NCI-H146 treated with DMSO at 0.1 percent for 48 hours (cell line): Measurements from ENCODE around the gene HES7.

ENCODE experiments used
- DNase-seq: peaks from one replicate; lab custom pipeline; 2025; ENCODE audit not compliant: unreplicated experiment; lab: John Stamatoyannopoulos, UW

Gene HES7

DNA sequence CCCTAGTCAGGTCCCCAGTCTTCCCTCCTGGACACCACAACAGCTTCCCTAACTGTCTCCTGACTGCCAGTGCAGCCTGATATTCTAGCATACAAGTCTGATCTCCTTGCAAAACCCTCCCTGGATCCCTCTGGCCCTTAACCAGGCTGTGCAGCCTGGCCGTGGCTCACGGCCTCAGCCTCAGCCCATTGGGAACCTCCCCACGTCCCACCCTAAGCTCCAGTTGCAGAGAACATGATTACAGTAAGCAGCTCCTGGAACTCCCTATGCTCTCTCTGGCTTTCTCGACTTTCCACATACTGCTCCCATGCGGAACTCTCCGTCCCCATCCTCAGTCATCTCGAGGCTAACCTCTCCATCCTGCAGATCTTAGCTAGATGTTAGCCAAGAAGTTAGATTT lies 49.4 kb downstream of the HES7 start:
- no peak for DNase-seq

DNA sequence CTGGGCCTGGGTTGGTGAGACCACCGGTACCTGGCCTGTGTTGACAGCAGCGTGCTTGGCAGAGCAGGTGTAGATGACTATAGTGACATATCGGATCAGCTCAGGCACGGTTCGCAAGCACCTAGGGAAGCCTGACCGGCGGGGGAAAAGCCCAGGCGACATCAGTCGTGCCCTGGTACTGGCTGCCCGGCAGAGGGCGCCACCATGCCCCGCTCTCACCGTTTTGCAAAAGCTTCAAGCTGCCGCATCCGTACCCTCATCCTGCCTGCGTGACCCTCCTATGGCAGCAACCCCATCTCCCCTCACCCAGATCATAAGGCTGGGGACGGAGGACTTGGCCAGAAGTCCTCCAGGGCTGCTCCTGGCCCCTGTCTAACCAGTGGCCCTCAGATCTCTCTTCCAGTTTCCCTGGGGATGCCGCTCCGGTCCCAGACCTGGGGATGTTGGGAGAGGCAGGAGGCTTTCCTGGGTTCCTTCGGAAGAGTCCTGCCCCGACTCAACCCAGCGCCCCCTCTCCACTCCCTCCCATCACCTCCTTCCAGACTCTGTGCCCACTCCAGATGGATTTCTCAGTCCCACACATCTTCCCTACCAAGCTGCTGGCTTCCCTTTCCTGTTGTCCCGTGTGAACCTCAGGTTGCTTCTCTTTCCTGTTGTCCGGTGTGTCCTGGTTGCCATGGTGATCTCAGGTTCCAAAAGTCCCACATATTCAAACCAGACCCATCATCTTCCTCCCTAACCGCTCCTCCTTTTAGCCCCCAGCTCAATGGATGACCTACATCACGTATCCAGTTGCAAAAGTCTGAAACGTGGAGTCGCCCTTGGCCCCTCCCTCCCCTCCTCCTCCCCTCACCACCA lies 50.0 kb downstream of the HES7 start:
- DNase-seq = no peak

DNA sequence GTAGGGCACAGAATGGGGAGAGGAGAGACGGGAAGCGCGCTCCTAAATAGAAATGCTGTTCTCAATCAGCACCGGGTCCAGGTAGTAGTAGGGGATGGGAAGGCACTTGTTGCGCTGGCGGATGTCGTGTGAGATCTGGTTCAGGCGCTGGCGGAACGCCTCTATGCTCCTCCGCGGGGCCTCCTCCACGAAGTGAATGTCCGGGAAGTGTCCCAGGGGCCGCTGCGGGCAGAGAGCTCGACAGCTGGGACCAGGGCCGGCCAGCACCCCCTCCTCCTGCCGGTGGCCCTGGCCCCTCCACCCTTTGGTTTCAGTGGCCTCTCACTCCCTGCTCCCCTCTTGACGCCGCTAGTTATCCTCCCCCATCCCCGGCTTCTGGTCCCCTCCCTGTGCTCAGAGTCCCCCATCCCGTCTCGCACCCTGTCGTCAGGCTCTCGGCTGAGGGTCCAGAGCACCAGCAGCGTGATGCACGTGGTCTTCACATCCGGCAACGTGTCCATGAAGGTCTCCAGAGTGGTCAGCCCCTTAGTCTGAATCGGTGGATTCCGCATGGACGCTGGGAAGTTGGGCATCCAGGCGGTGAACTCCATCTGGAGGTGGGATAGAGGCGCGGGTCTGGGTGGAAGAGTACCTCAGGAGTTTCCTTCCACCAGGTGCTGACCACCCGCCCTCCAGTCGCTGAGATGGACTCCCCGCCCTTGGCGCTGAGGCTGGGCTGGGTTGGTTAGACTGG lies 51.0 kb downstream of the HES7 start:
- no peak for DNase-seq

DNA sequence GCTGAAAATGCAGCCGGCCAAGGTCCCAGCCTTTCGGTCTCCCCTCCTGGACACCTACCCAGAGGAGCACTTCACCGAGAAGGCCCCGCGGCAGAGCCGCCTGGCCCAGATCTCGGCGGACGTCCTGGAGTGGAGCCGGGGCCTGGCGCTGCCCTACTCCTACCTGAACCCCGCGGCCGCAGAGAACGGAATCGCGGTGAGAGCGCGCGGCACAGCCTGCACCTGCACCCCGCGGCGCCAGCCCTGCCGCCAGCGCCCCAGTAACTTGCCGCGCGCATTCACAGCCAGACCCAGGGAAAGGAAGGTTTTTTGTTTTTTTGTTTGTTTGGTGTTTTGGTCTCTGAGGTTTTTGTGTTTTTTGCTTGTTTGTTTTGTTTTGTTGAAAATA lies 51.6 kb downstream of the HES7 start:
- DNase-seq = no peak

DNA sequence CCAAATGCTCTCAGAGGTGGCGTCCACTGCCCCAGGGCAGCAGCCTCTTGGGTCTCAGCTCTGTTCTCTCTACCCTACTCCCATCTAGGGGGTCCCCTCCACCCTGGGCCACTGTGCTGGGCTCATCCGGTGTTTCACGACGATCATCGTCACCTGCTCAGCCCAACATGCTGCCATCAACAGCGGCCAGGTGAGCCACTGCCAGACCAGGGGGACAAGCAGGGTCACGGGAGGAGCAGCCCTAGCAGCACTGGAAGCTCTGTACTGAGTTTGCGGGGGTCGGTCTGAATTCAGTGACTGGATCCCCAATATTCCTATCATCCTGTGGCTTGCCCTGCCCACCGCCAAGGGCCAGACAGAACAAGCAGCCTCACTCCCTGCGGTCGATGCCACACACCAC lies 52.4 kb downstream of the HES7 start:
- DNase-seq = no peak
